ENCODE measurements around the gene PPP1R14B.

The PPP1R14B gene

DNA sequence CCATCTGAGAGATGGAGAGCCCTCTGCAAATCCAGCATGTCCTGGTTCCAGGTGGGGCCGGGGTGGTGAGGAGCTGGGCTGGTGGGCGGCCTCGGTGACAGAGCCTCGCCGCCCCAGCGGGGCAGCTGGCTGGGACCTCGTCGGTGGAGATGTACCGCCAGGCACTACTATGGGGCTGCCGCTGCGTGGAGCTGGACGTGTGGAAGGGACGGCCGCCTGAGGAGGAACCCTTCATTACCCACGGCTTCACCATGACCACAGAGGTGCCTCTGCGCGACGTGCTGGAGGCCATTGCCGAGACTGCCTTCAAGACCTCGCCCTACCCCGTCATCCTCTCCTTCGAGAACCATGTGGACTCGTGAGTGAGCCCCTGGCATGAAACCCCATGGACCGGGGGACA lies 11.6 kb upstream of the PPP1R14B start:
- no peak for DNase-seq (ENCODE audit: insufficient read length, low spot score)
- TF ChIP-seq, protein P1, sequence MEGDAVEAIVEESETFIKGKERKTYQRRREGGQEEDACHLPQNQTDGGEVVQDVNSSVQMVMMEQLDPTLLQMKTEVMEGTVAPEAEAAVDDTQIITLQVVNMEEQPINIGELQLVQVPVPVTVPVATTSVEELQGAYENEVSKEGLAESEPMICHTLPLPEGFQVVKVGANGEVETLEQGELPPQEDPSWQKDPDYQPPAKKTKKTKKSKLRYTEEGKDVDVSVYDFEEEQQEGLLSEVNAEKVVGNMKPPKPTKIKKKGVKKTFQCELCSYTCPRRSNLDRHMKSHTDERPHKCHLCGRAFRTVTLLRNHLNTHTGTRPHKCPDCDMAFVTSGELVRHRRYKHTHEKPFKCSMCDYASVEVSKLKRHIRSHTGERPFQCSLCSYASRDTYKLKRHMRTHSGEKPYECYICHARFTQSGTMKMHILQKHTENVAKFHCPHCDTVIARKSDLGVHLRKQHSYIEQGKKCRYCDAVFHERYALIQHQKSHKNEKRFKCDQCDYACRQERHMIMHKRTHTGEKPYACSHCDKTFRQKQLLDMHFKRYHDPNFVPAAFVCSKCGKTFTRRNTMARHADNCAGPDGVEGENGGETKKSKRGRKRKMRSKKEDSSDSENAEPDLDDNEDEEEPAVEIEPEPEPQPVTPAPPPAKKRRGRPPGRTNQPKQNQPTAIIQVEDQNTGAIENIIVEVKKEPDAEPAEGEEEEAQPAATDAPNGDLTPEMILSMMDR (IDR thresholded peaks at IDR 0.05; ENCODE audit: insufficient read depth, missing control alignments) = no peak
- no peak for FAIRE-seq

DNA sequence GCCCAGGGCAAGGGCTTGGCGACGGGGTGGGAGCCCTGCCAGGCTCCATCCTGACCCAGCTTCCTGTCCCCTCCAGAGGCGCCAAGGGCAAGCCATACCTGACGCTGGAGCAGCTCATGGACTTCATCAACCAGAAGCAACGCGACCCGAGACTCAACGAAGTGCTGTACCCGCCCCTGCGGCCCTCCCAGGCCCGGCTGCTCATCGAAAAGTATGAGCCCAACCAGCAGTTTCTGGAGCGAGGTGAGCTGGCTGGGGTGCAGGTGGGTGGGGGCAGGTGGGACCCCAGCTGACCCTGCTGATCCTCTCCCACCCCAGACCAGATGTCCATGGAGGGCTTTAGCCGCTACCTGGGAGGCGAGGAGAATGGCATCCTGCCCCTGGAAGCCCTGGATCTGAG lies 9.6 kb upstream of the PPP1R14B start:
- DNase-seq (ENCODE audit: insufficient read length, low spot score) = no peak
- no peak for FAIRE-seq
- TF ChIP-seq, protein P1 (IDR thresholded peaks at IDR 0.05; ENCODE audit: insufficient read depth, missing control alignments) = no peak

DNA sequence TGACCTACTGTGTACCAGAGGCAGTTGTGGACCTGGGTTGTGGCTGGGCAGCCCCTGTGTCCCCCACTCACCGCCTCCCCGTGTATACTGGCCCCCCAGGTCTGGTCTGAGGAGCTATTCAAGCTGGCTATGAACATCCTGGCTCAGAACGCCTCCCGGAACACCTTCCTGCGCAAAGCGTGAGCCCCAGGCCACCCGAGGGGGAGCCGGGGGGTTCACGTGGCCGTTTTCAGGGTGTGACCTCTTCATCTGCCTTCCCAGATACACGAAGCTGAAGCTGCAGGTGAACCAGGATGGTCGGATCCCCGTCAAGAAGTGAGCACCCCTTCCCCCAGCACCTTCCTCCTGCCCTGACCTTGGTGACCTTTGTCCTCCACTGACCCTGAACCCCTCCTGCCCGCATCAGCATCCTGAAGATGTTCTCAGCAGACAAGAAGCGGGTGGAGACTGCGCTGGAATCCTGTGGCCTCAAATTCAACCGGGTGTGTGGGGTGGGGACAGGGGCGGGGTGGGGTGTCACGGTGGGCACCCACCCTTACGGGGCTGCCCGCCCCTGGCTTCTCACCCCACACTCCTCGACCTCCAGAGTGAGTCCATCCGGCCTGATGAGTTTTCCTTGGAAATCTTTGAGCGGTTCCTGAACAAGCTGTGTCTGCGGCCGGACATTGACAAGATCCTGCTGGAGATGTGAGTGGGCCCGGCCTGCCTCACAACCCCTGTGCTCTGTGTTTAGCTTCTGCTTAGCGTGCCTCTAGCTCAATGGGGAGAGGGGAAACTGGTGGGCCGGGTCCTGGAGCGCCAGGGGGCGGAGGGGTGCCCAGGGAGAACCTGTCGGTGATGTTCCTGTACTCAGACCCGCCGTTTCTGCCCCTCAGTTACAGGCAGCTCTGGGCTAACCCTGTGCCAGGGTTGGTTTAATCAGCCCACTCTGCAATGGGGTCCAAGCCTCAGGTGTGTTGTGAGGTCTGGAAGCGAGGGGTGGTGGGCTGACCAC lies 8.7 kb upstream of the PPP1R14B start:
- no peak for FAIRE-seq
- TF ChIP-seq, protein P1 (IDR thresholded peaks at IDR 0.05; ENCODE audit: insufficient read depth, missing control alignments) = no peak
- DNase-seq (ENCODE audit: insufficient read length, low spot score) = no peak

DNA sequence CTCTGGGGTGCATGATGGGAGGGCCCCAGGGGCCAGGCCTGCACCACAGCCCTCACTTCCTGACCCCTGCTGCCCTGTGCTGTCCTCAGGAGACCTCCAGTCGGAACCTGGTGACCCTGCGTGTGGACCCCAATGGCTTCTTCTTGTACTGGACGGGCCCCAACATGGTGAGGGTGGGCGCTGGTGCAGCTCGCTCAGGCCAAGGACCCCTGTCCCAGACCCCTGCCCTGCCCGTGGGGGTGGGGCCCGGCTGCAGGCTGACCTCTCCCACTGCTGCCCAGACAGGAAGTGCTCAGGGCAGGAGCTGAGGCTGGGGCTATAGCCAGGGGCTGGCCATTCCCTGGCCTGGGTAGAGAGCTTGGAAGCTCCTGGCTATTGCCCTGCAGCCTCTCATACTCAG lies 7.6 kb upstream of the PPP1R14B start:
- no peak for FAIRE-seq
- no peak for DNase-seq (ENCODE audit: insufficient read length, low spot score)
- TF ChIP-seq, protein P1 (IDR thresholded peaks at IDR 0.05; ENCODE audit: insufficient read depth, missing control alignments) = no peak

DNA sequence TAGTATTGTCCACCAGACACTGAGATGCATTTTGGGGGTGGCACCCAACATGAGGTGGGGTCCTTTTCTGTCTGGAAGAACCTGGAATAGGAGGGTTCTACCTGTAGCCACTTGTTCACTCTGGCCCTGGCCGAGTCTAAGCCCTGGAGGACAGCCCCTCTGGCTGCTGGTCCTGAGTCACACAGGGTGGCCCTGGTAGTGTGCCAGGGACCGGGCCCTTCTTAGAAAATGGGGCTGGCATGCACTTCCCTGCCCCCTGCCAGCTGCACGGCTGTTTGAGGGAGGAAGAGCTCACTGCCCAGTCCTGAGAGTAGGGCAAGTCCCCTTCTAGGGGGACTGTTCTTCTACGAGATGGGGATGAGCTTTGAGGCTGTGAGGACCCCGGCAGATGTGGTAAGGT lies 6.7 kb upstream of the PPP1R14B start:
- DNase-seq (ENCODE audit: insufficient read length, low spot score) (no peak), FAIRE-seq (no peak)
- TF ChIP-seq, protein P1 (IDR thresholded peaks at IDR 0.05; ENCODE audit: insufficient read depth, missing control alignments) = no peak

DNA sequence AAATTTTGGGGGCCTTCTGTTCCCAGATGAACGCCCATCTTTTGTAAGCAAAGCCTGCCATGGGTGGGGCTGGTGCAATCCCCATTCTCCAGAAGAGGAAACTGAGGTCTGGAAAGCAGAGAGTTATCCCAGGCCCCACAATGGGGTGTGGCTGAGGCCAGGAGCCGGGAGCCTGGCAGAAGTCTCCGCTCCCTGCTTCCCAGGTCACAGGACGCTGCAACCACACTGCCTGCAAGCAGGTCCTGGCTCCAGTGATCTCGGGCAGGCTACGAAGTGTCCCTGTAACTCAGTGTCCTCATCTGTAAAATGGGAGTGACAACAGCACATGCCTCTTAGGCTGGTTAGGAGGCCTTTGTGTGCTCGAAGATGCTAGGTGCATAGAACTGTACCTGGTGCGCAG lies 6.3 kb upstream of the PPP1R14B start:
- DNase-seq (ENCODE audit: insufficient read length, low spot score) (no peak), FAIRE-seq (no peak)
- TF ChIP-seq, protein P1 (IDR thresholded peaks at IDR 0.05; ENCODE audit: insufficient read depth, missing control alignments) = no peak

All from D721Med (cell line).